Measurements from ENCODE around the gene XKRX.

XKRX gene

DNA sequence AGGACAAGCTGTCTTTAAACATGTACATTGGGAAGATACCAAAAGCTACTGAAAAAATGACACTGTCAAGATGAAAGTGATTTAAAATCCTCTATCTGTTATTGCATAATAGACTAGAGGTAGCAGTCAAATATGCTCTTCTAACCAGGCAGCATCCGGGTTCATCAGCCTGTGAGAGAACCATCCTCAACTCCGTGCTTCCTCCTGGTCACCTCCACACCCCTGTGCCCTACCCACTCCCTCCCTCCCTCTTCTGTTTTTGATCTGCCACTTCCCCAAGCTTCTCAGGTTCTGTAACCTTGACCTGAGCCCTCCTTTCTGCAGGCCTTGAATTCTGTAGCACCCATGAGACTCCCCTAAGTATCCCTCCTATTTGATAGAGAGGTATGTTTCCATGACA lies 60.4 kb downstream of the XKRX start:
- TF ChIP-seq EZH2 (IDR thresholded peaks at IDR 0.05; ENCODE audit: borderline replicate concordance, low read depth, low read length, severe bottlenecking): no peak
- no peak overlapping the region for H2AFZ ChIP-seq (ENCODE audit: low read depth, low read length)
- no peak for ATAC-seq (ENCODE audit: insufficient read depth, low read depth)
- no peaks in the 10 kb centered on the region for H3K79me2 ChIP-seq (ENCODE audit: insufficient read depth, low read length)
- no peak overlapping the region for H3K4me3 ChIP-seq (ENCODE audit: low read depth in 1 of 2, low read length in 2 of 2)
- no peaks in the 10 kb centered on the region for H3K27me3 ChIP-seq (ENCODE audit: insufficient read depth, low read length, poor library complexity)
- H3K9me3 ChIP-seq (ENCODE audit: insufficient read depth, low read length, severe bottlenecking): no peaks in the 10 kb centered on the region
- no peak overlapping the region for H3K4me2 ChIP-seq (ENCODE audit: insufficient read depth, low read length)
- no peaks in the 10 kb centered on the region for H3K36me3 ChIP-seq (ENCODE audit: insufficient read depth, low read length)
- no peak overlapping the region for H3K9ac ChIP-seq (ENCODE audit: low read depth, low read length)
- no peaks in the 10 kb centered on the region for H4K20me1 ChIP-seq (ENCODE audit: insufficient read depth, low read length)
- DNase-seq: no peak
- no peak overlapping the region for H3K27ac ChIP-seq (ENCODE audit: low read length)
- no peaks in the 10 kb centered on the region for H3K4me1 ChIP-seq (ENCODE audit: insufficient read depth, low read length)

DNA sequence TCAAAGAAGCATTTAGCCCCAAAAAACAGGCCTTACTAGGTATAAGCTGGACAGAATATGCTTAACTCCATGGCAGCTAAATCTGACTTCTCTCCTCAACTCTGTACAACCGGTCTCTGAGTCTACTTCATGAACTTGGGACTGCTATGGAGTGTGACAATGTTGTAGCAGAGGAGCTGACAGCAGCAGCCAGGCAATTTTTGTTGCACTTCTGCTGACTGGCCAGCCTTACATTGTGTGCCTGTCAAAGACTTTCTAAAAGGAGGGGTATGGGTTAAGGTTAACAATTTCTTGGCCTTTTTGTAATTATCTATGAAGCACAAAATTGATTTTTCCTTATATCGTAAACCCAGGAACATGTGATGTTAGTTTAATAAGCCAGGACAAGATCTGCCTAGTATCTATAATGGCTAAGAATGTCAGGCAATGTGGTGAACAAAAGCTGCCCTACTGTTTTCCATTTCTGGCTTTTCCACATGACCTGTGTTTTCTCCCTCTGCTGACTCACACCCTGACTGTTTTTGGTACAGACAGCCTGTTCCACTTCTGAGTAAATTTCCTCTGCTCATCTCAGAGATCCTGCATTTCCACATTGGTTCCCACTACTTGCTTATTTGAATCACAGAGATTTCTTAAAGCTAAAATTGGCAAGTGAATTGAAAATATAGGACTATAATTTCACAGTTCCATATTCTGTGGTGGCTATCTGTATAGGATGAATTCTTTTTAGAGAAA lies 63.9 kb downstream of the XKRX start:
- Histone ChIP-seq H3K36me3 (ENCODE audit: insufficient read depth, low read length) (no peaks in the 10 kb centered on the region), H3K4me2 (ENCODE audit: insufficient read depth, low read length) (no peak overlapping the region), H3K9me3 (ENCODE audit: insufficient read depth, low read length, severe bottlenecking) (no peaks in the 10 kb centered on the region), H3K4me1 (ENCODE audit: insufficient read depth, low read length) (no peaks in the 10 kb centered on the region), H3K4me3 (ENCODE audit: low read depth in 1 of 2, low read length in 2 of 2) (no peak overlapping the region), H4K20me1 (ENCODE audit: insufficient read depth, low read length) (no peaks in the 10 kb centered on the region), H3K79me2 (ENCODE audit: insufficient read depth, low read length) (no peaks in the 10 kb centered on the region), H3K27ac (ENCODE audit: low read length) (no peak overlapping the region), H2AFZ (ENCODE audit: low read depth, low read length) (no peak overlapping the region), H3K27me3 (ENCODE audit: insufficient read depth, low read length, poor library complexity) (no peaks in the 10 kb centered on the region), H3K9ac (ENCODE audit: low read depth, low read length) (no peak overlapping the region)
- ATAC-seq (ENCODE audit: insufficient read depth, low read depth): no peak
- DNase-seq: no peak
- TF ChIP-seq, protein P1, sequence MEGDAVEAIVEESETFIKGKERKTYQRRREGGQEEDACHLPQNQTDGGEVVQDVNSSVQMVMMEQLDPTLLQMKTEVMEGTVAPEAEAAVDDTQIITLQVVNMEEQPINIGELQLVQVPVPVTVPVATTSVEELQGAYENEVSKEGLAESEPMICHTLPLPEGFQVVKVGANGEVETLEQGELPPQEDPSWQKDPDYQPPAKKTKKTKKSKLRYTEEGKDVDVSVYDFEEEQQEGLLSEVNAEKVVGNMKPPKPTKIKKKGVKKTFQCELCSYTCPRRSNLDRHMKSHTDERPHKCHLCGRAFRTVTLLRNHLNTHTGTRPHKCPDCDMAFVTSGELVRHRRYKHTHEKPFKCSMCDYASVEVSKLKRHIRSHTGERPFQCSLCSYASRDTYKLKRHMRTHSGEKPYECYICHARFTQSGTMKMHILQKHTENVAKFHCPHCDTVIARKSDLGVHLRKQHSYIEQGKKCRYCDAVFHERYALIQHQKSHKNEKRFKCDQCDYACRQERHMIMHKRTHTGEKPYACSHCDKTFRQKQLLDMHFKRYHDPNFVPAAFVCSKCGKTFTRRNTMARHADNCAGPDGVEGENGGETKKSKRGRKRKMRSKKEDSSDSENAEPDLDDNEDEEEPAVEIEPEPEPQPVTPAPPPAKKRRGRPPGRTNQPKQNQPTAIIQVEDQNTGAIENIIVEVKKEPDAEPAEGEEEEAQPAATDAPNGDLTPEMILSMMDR (IDR thresholded peaks at IDR 0.05; ENCODE audit: borderline replicate concordance, extremely low read depth, low read length, poor library complexity, severe bottlenecking): no peak
- no peak for TF ChIP-seq EZH2 (IDR thresholded peaks at IDR 0.05; ENCODE audit: borderline replicate concordance, low read depth, low read length, severe bottlenecking)

Measured in DND-41 (cell line).